Activated CD4-positive, alpha-beta memory T cell treated with anti-CD3 and anti-CD28 coated beads, Interleukin-2, amount 10 ng/mL, durations not matched to agents 7 days and 5 days (primary cell): ENCODE measurements around the gene SESN1. TPM values are rescaled to one million over a fixed set of nuclear protein-coding genes. Genes with fewer than 3 reads are reported as not detected.

Experiments used
- CTCF ChIA-PET: fragments of 350-600 bp; sonication (Branson Sonifier 250); formaldehyde crosslinking; loops from one replicate; lab custom pipeline; 2021; ENCODE audit warnings: antibody characterized with exemption, inconsistent platforms; lab: Charles Lee
- POLR2A ChIA-PET: fragments of 350-600 bp; sonication (Branson Sonifier 250); formaldehyde crosslinking; loops from one replicate; lab custom pipeline; 2021; ENCODE audit warnings: antibody characterized with exemption; lab: Charles Lee
- DNase-seq: peaks from one replicate; pipeline ENCODE4 v3.0.0-alpha.2; 2020
- H3K27ac Mint-ChIP-seq: one replicate; pipeline ENCODE4 v1.8.0; 2021; ENCODE audit warnings: mild to moderate bottlenecking, mixed read lengths
- H3K27me3 Mint-ChIP-seq: one replicate; pipeline ENCODE4 v1.8.0; 2021; ENCODE audit warnings: mixed read lengths
- H3K36me3 Mint-ChIP-seq: one replicate; pipeline ENCODE4 v1.8.0; 2021; ENCODE audit warnings: low read depth, mixed read lengths
- H3K4me1 Mint-ChIP-seq: one replicate; pipeline ENCODE4 v1.8.0; 2021; ENCODE audit warnings: mixed read lengths
- H3K4me3 Mint-ChIP-seq: one replicate; pipeline ENCODE4 v1.8.0; 2021; ENCODE audit warnings: mild to moderate bottlenecking, mixed read lengths
- H3K9me3 Mint-ChIP-seq: one replicate; pipeline ENCODE4 v1.8.0; 2021; ENCODE audit warnings: mixed read lengths
- total RNA-seq, 2 experiments: library from RNA; stranded (reverse); gene quantifications; one replicate each; pipeline ENCODE4 v1.2.3, GENCODE V29; 2021

SESN1 gene
- total RNA-seq, 2 experiments from 2014 or later, result 22.9 to 23.0 TPM

GRCh38 chr6:109036574-109037294 lies 57.9 kb downstream of the SESN1 start:
- ChIA-PET POLR2A (interaction anchor here (1.0 to 3.0 kb wide), 4 partner anchors 28 to 188 kb away, joined by 3 to 16 read pairs (median 8); partner anchors contain the start of genes ARMC2, CEP57L1 and SESN1), CTCF (interaction anchor here (0.8 to 1.2 kb wide), 4 partner anchors 23 to 495 kb away, joined by 3 read pairs; no protein-coding TSS in a partner anchor)
- Mint-ChIP-seq H3K27ac (no peak overlapping the region), H3K27me3 (peaks cover 12% of the 10 kb centered on the region), H3K36me3 (no peaks in the 10 kb centered on the region), H3K4me3 (no peak overlapping the region), H3K9me3 (no peaks in the 10 kb centered on the region), H3K4me1 (peaks cover 13% of the 10 kb centered on the region)
- DNase-seq, result no peak

GRCh38 chr6:109034526-109034925 lies 60.1 kb downstream of the SESN1 start:
- no peak overlapping the region for H3K4me3 Mint-ChIP-seq
- H3K4me1 Mint-ChIP-seq, result peaks cover 13% of the 10 kb centered on the region
- CTCF ChIA-PET, result interaction anchor here (1.0 kb wide), 2 partner anchors 21 to 38 kb away, joined by 3 read pairs; no protein-coding TSS in a partner anchor
- POLR2A ChIA-PET, result interaction anchor here (3.0 kb wide), 1 partner anchor 25 kb away, joined by 16 read pairs; no protein-coding TSS in a partner anchor
- H3K36me3 Mint-ChIP-seq, result no peaks in the 10 kb centered on the region
- no peak for DNase-seq
- H3K27me3 Mint-ChIP-seq, result peaks cover 9% of the 10 kb centered on the region
- H3K9me3 Mint-ChIP-seq, result no peaks in the 10 kb centered on the region
- H3K27ac Mint-ChIP-seq, result no peak overlapping the region

GRCh38 chr6:109033655-109034054 lies 61.0 kb downstream of the SESN1 start:
- DNase-seq, result no peak
- POLR2A ChIA-PET, result no interaction called here
- Mint-ChIP-seq H3K27ac (no peak overlapping the region), H3K27me3 (peaks cover 5% of the 10 kb centered on the region), H3K36me3 (no peaks in the 10 kb centered on the region), H3K9me3 (no peaks in the 10 kb centered on the region), H3K4me3 (no peak overlapping the region), H3K4me1 (peaks cover 13% of the 10 kb centered on the region)
- CTCF ChIA-PET, result no interaction called here

- no peak overlapping the region for H3K4me3 Mint-ChIP-seq
- H3K27me3 Mint-ChIP-seq, result no peaks in the 10 kb centered on the region
- no peak for DNase-seq
- no peaks in the 10 kb centered on the region for H3K36me3 Mint-ChIP-seq
- ChIA-PET POLR2A (no interaction called here), CTCF (no interaction called here)
- H3K27ac Mint-ChIP-seq, result no peak overlapping the region
- no peaks in the 10 kb centered on the region for H3K9me3 Mint-ChIP-seq
- H3K4me1 Mint-ChIP-seq, result peaks cover 4% of the 10 kb centered on the region
Observed at GRCh38 chr6:109031416-109031815, 63.2 kb downstream of the SESN1 start.

GRCh38 chr6:109029313-109029712 lies 65.3 kb downstream of the SESN1 start:
- Mint-ChIP-seq H3K9me3 (no peaks in the 10 kb centered on the region), H3K4me3 (no peak overlapping the region), H3K4me1 (peaks cover 5% of the 10 kb centered on the region), H3K27me3 (no peaks in the 10 kb centered on the region), H3K27ac (no peak overlapping the region), H3K36me3 (peaks cover 3% of the 10 kb centered on the region)
- ChIA-PET POLR2A (interaction anchor here (0.8 kb wide), 1 partner anchor 19 kb away, joined by 3 read pairs; no protein-coding TSS in a partner anchor), CTCF (no interaction called here)
- DNase-seq, result no peak

- Mint-ChIP-seq H3K4me3 (no peak overlapping the region), H3K27ac (no peak overlapping the region), H3K4me1 (peaks cover 5% of the 10 kb centered on the region), H3K36me3 (peaks cover 3% of the 10 kb centered on the region), H3K27me3 (no peaks in the 10 kb centered on the region), H3K9me3 (no peaks in the 10 kb centered on the region)
- no peak for DNase-seq
- POLR2A ChIA-PET, result no interaction called here
- CTCF ChIA-PET, result no interaction called here
Observed at GRCh38 chr6:109028439-109028838, 66.2 kb downstream of the SESN1 start.

GRCh38 chr6:109027964-109028363 lies 66.7 kb downstream of the SESN1 start:
- no peak overlapping the region for H3K27ac Mint-ChIP-seq
- no peaks in the 10 kb centered on the region for H3K9me3 Mint-ChIP-seq
- no peaks in the 10 kb centered on the region for H3K27me3 Mint-ChIP-seq
- no peak overlapping the region for H3K4me3 Mint-ChIP-seq
- no peak for DNase-seq
- H3K4me1 Mint-ChIP-seq, result peaks cover 5% of the 10 kb centered on the region
- POLR2A ChIA-PET, result no interaction called here
- CTCF ChIA-PET, result no interaction called here
- H3K36me3 Mint-ChIP-seq, result peaks cover 3% of the 10 kb centered on the region

GRCh38 chr6:109025639-109026038 lies 69.0 kb downstream of the SESN1 start:
- H3K36me3 Mint-ChIP-seq, result peaks cover 3% of the 10 kb centered on the region
- H3K27ac Mint-ChIP-seq, result no peak overlapping the region
- POLR2A ChIA-PET, result no interaction called here
- H3K4me3 Mint-ChIP-seq, result no peak overlapping the region
- no peaks in the 10 kb centered on the region for H3K27me3 Mint-ChIP-seq
- H3K9me3 Mint-ChIP-seq, result no peaks in the 10 kb centered on the region
- DNase-seq, result no peak
- CTCF ChIA-PET, result no interaction called here
- peaks cover 5% of the 10 kb centered on the region for H3K4me1 Mint-ChIP-seq

- ChIA-PET CTCF (no interaction called here), POLR2A (no interaction called here)
- H3K4me3 Mint-ChIP-seq, result no peak overlapping the region
- H3K27me3 Mint-ChIP-seq, result no peaks in the 10 kb centered on the region
- H3K36me3 Mint-ChIP-seq, result peaks cover 3% of the 10 kb centered on the region
- H3K4me1 Mint-ChIP-seq, result peaks cover 7% of the 10 kb centered on the region
- no peaks in the 10 kb centered on the region for H3K9me3 Mint-ChIP-seq
- no peak for DNase-seq
- H3K27ac Mint-ChIP-seq, result no peak overlapping the region
Observed at GRCh38 chr6:109024784-109025183, 69.9 kb downstream of the SESN1 start.

- H3K9me3 Mint-ChIP-seq, result no peaks in the 10 kb centered on the region
- peaks cover 7% of the 10 kb centered on the region for H3K4me1 Mint-ChIP-seq
- ChIA-PET CTCF (no interaction called here), POLR2A (no interaction called here)
- H3K27ac Mint-ChIP-seq, result no peak overlapping the region
- no peaks in the 10 kb centered on the region for H3K27me3 Mint-ChIP-seq
- DNase-seq, result no peak
- H3K36me3 Mint-ChIP-seq, result peaks cover 3% of the 10 kb centered on the region
- H3K4me3 Mint-ChIP-seq, result no peak overlapping the region
Observed at GRCh38 chr6:109024368-109024767, 70.3 kb downstream of the SESN1 start.

- no peaks in the 10 kb centered on the region for H3K27me3 Mint-ChIP-seq
- no peak overlapping the region for H3K4me3 Mint-ChIP-seq
- no peak for DNase-seq
- ChIA-PET POLR2A (no interaction called here), CTCF (no interaction called here)
- peaks cover 9% of the 10 kb centered on the region for H3K4me1 Mint-ChIP-seq
- H3K27ac Mint-ChIP-seq, result no peak overlapping the region
- no peaks in the 10 kb centered on the region for H3K9me3 Mint-ChIP-seq
- peaks cover 3% of the 10 kb centered on the region for H3K36me3 Mint-ChIP-seq
Observed at GRCh38 chr6:109023356-109023925, 71.2 kb downstream of the SESN1 start.

- H3K27me3 Mint-ChIP-seq, result no peaks in the 10 kb centered on the region
- H3K36me3 Mint-ChIP-seq, result peaks cover 3% of the 10 kb centered on the region
- ChIA-PET CTCF (interaction anchor here (0.7 kb wide), 1 partner anchor 222 kb away, joined by 3 read pairs; no protein-coding TSS in a partner anchor), POLR2A (no interaction called here)
- no peak overlapping the region for H3K27ac Mint-ChIP-seq
- no peaks in the 10 kb centered on the region for H3K9me3 Mint-ChIP-seq
- no peak for DNase-seq
- no peak overlapping the region for H3K4me3 Mint-ChIP-seq
- H3K4me1 Mint-ChIP-seq, result peaks cover 9% of the 10 kb centered on the region
Observed at GRCh38 chr6:109021870-109022269, 72.8 kb downstream of the SESN1 start.

GRCh38 chr6:109019911-109020310 lies 74.7 kb downstream of the SESN1 start:
- no peaks in the 10 kb centered on the region for H3K27me3 Mint-ChIP-seq
- peaks cover 5% of the 10 kb centered on the region for H3K4me1 Mint-ChIP-seq
- no peaks in the 10 kb centered on the region for H3K9me3 Mint-ChIP-seq
- H3K4me3 Mint-ChIP-seq, result no peak overlapping the region
- CTCF ChIA-PET, result no interaction called here
- H3K36me3 Mint-ChIP-seq, result peaks cover 3% of the 10 kb centered on the region
- POLR2A ChIA-PET, result no interaction called here
- DNase-seq, result no peak
- no peak overlapping the region for H3K27ac Mint-ChIP-seq
